ENCODE measurements around the gene GPATCH4. TPM values are rescaled to one million over a fixed set of nuclear protein-coding genes. Genes with fewer than 3 reads are reported as not detected.
"Not testable (repeated sequence)": the region's sequence is repeated elsewhere in the genome, so short reads cannot be mapped to it uniquely, and the experiment has no call there.

GPATCH4 gene
- total RNA-seq, 4 donors from 2014 or later, result 14.1 to 49.2 (median 24.5) TPM

GRCh38 chr1:156555715-156556114, 45.6 kb downstream of the GPATCH4 start:
- no peak overlapping the region for H3K27ac ChIP-seq
- TF ChIP-seq POLR2A (IDR thresholded peaks at IDR 0.05), result no peak
- H3K9me3 ChIP-seq, result no peaks in the 10 kb centered on the region
- no peaks in the 10 kb centered on the region for H3K4me1 ChIP-seq
- H3K4me3 ChIP-seq (replicated peaks in 1 of 3), result no peak overlapping the region
- intact Hi-C loops (cut with DNase I), result no loop called here
- WGBS, 2 donors, result 45 to 80% methylated on average over 2 of the region's 2 CpGs
- DNase-seq, result no peak
- H3K36me3 ChIP-seq, result no peaks in the 10 kb centered on the region
- no peaks in the 10 kb centered on the region for H3K27me3 ChIP-seq

GRCh38 chr1:156554971-156555370, 46.3 kb downstream of the GPATCH4 start:
- WGBS, 2 donors, result 82 to 85% methylated on average over 8 of the region's 8 CpGs
- H3K36me3 ChIP-seq, result no peaks in the 10 kb centered on the region
- no peak overlapping the region for H3K4me3 ChIP-seq (replicated peaks in 1 of 3)
- DNase-seq, result no peak
- intact Hi-C loops (cut with DNase I), result no loop called here
- no peaks in the 10 kb centered on the region for H3K27me3 ChIP-seq
- TF ChIP-seq POLR2A (IDR thresholded peaks at IDR 0.05) (no peak), CTCF (IDR thresholded peaks at IDR 0.05) (no peak)
- H3K27ac ChIP-seq, result no peak overlapping the region
- no peaks in the 10 kb centered on the region for H3K9me3 ChIP-seq
- no peaks in the 10 kb centered on the region for H3K4me1 ChIP-seq

GRCh38 chr1:156553860-156554485, 47.3 kb downstream of the GPATCH4 start:
- TF ChIP-seq CTCF (IDR thresholded peaks at IDR 0.05) (no peak), POLR2A (IDR thresholded peaks at IDR 0.05) (no peak)
- 91 to 96% methylated on average over 6 of the region's 6 CpGs for WGBS, 2 donors
- Histone ChIP-seq H3K4me1 (no peaks in the 10 kb centered on the region), H3K9me3 (no peaks in the 10 kb centered on the region), H3K27ac (no peak overlapping the region), H3K27me3 (no peaks in the 10 kb centered on the region), H3K4me3 (replicated peaks in 1 of 3) (no peak overlapping the region), H3K36me3 (no peaks in the 10 kb centered on the region)
- intact Hi-C loops (cut with DNase I), result no loop called here
- DNase-seq, result no peak

GRCh38 chr1:156552937-156553336, 48.3 kb downstream of the GPATCH4 start:
- H3K4me1 ChIP-seq; H3K4me3 ChIP-seq (replicated peaks in 1 of 3); H3K9me3 ChIP-seq; H3K36me3 ChIP-seq; H3K27me3 ChIP-seq; H3K27ac ChIP-seq; intact Hi-C loops (cut with DNase I): not testable (repeated sequence)
- DNase-seq, result peak in 1 of 2 donors; percentile 9
- WGBS, 2 donors, result 83 to 89% methylated on average over 4 of the region's 4 CpGs

GRCh38 chr1:156552518-156552917, 48.8 kb downstream of the GPATCH4 start:
- H3K27me3 ChIP-seq, result no peaks in the 10 kb centered on the region
- no peak for DNase-seq
- WGBS, 2 donors, result 75 to 76% methylated on average over 5 of the region's 5 CpGs

More at GRCh38 chr1:156552518-156552917, 48.8 kb downstream of the GPATCH4 start:
- intact Hi-C loops (cut with DNase I), result no loop called here
- TF ChIP-seq CTCF (IDR thresholded peaks at IDR 0.05), result no peak
- TF ChIP-seq POLR2A (IDR thresholded peaks at IDR 0.05), result no peak
- Histone ChIP-seq H3K27ac (no peak overlapping the region), H3K36me3 (no peaks in the 10 kb centered on the region), H3K4me3 (replicated peaks in 1 of 3) (no peak overlapping the region), H3K9me3 (no peaks in the 10 kb centered on the region), H3K4me1 (no peaks in the 10 kb centered on the region)
